ENCODE results near the gene DNAH12.

DNAH12 gene

DNA sequence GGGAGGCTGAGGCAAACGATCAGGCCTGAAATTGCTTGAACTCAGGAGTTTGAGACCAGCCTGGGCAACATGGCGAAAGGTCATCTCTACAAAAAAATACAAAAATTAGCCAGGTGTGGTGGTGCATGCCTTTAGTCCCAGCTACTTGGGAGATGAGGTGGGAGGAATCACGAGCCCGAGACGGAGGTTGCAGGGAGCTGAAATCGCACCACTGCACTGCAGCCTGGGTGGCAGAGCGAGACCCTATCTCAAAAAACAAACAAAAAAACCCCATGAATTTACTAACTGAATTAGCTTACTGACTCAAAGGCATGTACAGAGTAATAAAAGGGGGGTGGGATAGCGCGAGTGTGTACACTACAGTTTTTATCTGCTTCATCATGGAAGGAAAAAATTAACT, 33.7 kb upstream of the DNAH12 start:
- Histone ChIP-seq H3K9me2 (replicated peaks; ENCODE audit: low read depth, low read length) (no peaks in the 10 kb centered on the region), H4K20me1 (ENCODE audit: insufficient read depth, low read length, poor library complexity, severe bottlenecking) (peaks cover 16% of the 10 kb centered on the region), H3K79me2 (ENCODE audit: insufficient read depth, low read length) (peaks cover 71% of the 10 kb centered on the region), H3K4me2 (ENCODE audit: low read depth, low read length, poor library complexity, severe bottlenecking) (peak overlapping the region; percentile 67), H3K4me1 (ENCODE audit: insufficient read depth, low read length, poor library complexity, severe bottlenecking) (peaks cover 18% of the 10 kb centered on the region), H3K4me3 (ENCODE audit: low read length, poor library complexity, severe bottlenecking) (peak overlapping the region; percentile 34), H2AFZ (ENCODE audit: low read length) (no peak overlapping the region), H3K9me3 (ENCODE audit: insufficient read depth, low read depth, low read length) (no peaks in the 10 kb centered on the region), H3K27me3 (ENCODE audit: insufficient read depth, low read length, poor library complexity, severe bottlenecking) (no peaks in the 10 kb centered on the region), H3K36me3 (ENCODE audit: insufficient read depth, low read length) (peaks cover 76% of the 10 kb centered on the region), H3F3A (ENCODE audit: low read depth) (no peaks in the 10 kb centered on the region; the same call in 1 of the 2 replicates), H3K9ac (ENCODE audit: low read depth, low read length, poor library complexity, severe bottlenecking) (peak overlapping the region; percentile 36)
- TF ChIP-seq EZH2phosphoT487 (IDR thresholded peaks at IDR 0.05; ENCODE audit: borderline replicate concordance) (no peak), CTCF (conservative IDR thresholded peaks at IDR 0.05; ENCODE audit: low read length) (no peak)

DNA sequence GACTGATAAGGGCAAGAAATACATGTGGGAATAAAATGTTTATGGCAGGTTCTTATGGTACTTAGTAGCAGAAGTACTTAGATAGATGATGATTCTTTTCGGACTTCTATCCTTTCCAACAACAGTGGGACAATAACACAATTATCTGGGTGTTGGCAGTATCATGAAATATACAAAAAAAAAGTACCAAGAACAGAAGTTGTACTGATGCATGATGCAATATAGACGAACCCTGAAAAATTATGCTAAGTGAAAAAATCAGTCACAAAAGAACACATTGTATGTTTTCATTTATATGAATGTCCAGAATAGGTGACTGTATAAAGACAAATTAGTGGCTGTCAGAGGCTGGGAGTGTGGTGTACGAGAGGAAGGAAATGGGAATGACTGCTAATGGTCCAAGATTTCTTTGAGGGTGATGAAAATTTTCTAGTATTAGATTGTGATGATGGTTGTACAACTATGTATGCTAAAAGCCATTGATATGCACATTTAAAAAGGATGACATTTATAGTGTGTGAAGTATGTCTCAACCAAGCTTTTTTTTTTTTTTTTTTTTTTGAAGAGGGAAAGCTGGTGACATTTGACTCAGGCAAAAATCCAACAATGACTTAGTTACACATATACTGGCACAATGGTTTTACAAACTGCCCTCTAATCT, 32.0 kb upstream of the DNAH12 start:
- TF ChIP-seq CTCF (conservative IDR thresholded peaks at IDR 0.05; ENCODE audit: low read length) (no peak), EZH2phosphoT487 (IDR thresholded peaks at IDR 0.05; ENCODE audit: borderline replicate concordance) (no peak)
- H3K79me2 ChIP-seq (ENCODE audit: insufficient read depth, low read length), result peaks cover 54% of the 10 kb centered on the region
- peak overlapping the region; percentile 67 for H3K4me2 ChIP-seq (ENCODE audit: low read depth, low read length, poor library complexity, severe bottlenecking)
- no peak overlapping the region for H3K4me3 ChIP-seq (ENCODE audit: low read length, poor library complexity, severe bottlenecking)
- H3K9ac ChIP-seq (ENCODE audit: low read depth, low read length, poor library complexity, severe bottlenecking), result no peak overlapping the region
- peaks cover 20% of the 10 kb centered on the region for H4K20me1 ChIP-seq (ENCODE audit: insufficient read depth, low read length, poor library complexity, severe bottlenecking)
- H3K27me3 ChIP-seq (ENCODE audit: insufficient read depth, low read length, poor library complexity, severe bottlenecking), result no peaks in the 10 kb centered on the region
- peaks cover 18% of the 10 kb centered on the region for H3K4me1 ChIP-seq (ENCODE audit: insufficient read depth, low read length, poor library complexity, severe bottlenecking)
- H3F3A ChIP-seq (ENCODE audit: low read depth), result no peaks in the 10 kb centered on the region; the same call in 1 of the 2 replicates
- no peaks in the 10 kb centered on the region for H3K9me3 ChIP-seq (ENCODE audit: insufficient read depth, low read depth, low read length)
- no peaks in the 10 kb centered on the region for H3K9me2 ChIP-seq (replicated peaks; ENCODE audit: low read depth, low read length)
- no peak overlapping the region for H2AFZ ChIP-seq (ENCODE audit: low read length)
- peaks cover 82% of the 10 kb centered on the region for H3K36me3 ChIP-seq (ENCODE audit: insufficient read depth, low read length)

- Histone ChIP-seq H2AFZ (ENCODE audit: low read length) (no peak overlapping the region), H4K20me1 (ENCODE audit: insufficient read depth, low read length, poor library complexity, severe bottlenecking) (peaks cover 21% of the 10 kb centered on the region), H3K36me3 (ENCODE audit: insufficient read depth, low read length) (peaks cover 90% of the 10 kb centered on the region), H3F3A (ENCODE audit: low read depth) (no peaks in the 10 kb centered on the region), H3K4me1 (ENCODE audit: insufficient read depth, low read length, poor library complexity, severe bottlenecking) (peaks cover 7% of the 10 kb centered on the region), H3K9me3 (ENCODE audit: insufficient read depth, low read depth, low read length) (no peaks in the 10 kb centered on the region), H3K9me2 (replicated peaks; ENCODE audit: low read depth, low read length) (no peaks in the 10 kb centered on the region), H3K79me2 (ENCODE audit: insufficient read depth, low read length) (peaks cover 20% of the 10 kb centered on the region), H3K4me2 (ENCODE audit: low read depth, low read length, poor library complexity, severe bottlenecking) (no peak overlapping the region), H3K4me3 (ENCODE audit: low read length, poor library complexity, severe bottlenecking) (no peak overlapping the region), H3K27me3 (ENCODE audit: insufficient read depth, low read length, poor library complexity, severe bottlenecking) (no peaks in the 10 kb centered on the region), H3K9ac (ENCODE audit: low read depth, low read length, poor library complexity, severe bottlenecking) (no peak overlapping the region)
- TF ChIP-seq EZH2phosphoT487 (IDR thresholded peaks at IDR 0.05; ENCODE audit: borderline replicate concordance), result no peak
- no peak for TF ChIP-seq CTCF (conservative IDR thresholded peaks at IDR 0.05; ENCODE audit: low read length)
Observed at GRCh38 chr3:57572096-57572495, 28.0 kb upstream of the DNAH12 start.
